GM13977 (cell line): Measurements from ENCODE around the gene ACOT7.

Experiments
- DNase-seq: peaks from one replicate; pipeline ENCODE4 v3.0.0; 2012; ENCODE audit warnings: low spot score
- in situ Hi-C: fragments of 300-500 bp; cut with MboI; formaldehyde crosslinking; loops from one replicate; pipeline ENCODE4 v1.12.0; 2022; ENCODE audit warnings: low sequenced_read_pairs, low pct_unique_long_range_greater_than_20kb, mixed read lengths, inconsistent platforms; ENCODE audit not compliant: unreplicated experiment
- TF ChIP-seq, protein P1 (sequence below): IDR thresholded peaks from 2 replicates; pipeline ENCODE4 v1.5.1; 2012; ENCODE audit warnings: mild to moderate bottlenecking, control low read depth; ENCODE audit not compliant: insufficient read depth; ENCODE audit errors: extremely low read depth, missing control alignments

Gene ACOT7

DNA sequence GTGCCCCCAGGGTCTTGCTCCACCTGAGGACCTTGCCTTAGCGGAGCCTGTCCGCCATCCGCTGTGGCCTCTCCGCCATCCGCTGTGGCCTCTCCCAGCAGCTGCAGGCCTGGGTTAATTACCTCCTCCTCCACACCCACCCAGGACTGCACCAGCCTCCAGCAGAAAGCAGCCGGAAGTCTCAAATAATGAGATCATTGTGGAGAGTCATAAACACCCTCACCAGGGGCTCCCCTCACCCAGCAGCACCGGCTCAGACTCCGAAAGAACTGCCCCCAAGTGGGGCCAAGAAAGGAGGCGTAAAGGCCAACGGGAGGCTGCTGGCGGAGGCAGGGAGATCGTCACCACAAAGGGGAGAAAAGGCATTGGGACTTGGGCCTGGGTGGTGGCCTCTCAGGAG is 122.0 kb downstream of the ACOT7 start:
- TF ChIP-seq, protein P1, sequence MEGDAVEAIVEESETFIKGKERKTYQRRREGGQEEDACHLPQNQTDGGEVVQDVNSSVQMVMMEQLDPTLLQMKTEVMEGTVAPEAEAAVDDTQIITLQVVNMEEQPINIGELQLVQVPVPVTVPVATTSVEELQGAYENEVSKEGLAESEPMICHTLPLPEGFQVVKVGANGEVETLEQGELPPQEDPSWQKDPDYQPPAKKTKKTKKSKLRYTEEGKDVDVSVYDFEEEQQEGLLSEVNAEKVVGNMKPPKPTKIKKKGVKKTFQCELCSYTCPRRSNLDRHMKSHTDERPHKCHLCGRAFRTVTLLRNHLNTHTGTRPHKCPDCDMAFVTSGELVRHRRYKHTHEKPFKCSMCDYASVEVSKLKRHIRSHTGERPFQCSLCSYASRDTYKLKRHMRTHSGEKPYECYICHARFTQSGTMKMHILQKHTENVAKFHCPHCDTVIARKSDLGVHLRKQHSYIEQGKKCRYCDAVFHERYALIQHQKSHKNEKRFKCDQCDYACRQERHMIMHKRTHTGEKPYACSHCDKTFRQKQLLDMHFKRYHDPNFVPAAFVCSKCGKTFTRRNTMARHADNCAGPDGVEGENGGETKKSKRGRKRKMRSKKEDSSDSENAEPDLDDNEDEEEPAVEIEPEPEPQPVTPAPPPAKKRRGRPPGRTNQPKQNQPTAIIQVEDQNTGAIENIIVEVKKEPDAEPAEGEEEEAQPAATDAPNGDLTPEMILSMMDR: no peak
- in situ Hi-C loops: no loop called here
- no peak for DNase-seq

DNA sequence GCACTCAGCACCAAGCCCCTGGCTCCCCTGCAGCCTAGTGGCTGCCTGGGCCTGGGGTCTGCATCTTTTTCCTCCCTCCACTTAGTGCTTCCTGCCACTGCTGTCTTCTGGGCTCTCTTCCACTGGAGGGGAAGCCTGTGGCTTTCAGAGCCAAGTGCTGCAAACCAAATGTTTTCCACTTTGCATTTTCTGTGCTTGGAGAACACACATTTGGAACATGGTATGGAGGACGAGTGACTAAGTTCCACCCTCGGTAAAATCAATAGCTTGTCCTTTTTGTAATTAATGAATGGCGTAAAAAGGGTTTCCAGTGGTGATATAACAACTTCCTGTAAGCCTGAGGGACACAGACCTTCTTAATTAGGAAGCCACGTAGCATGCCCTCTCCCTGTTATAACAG is 122.6 kb downstream of the ACOT7 start:
- in situ Hi-C loops: no loop called here
- TF ChIP-seq, protein P1: no peak
- no peak for DNase-seq

DNA sequence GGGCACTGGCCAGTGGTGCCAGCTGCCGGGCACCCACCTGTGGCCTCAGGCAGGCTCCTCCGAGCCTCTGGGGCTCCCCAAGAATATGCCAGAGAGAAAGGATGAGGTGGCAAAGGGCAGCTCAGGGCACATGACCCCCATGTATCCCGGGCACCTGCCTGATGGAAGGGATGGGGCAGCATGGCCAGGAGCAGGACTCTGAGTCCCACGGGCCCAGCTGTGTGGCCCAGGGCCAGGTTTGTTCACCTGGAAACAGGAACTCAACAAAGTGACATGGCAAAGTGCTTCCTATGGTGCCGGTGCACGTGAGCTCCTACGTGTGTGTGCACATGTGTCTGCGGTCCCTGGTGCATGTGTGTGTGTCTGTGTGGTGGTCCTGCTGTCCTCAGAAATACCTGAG is 123.2 kb downstream of the ACOT7 start:
- DNase-seq: no peak
- TF ChIP-seq, protein P1: no peak
- in situ Hi-C loops: no loop called here

DNA sequence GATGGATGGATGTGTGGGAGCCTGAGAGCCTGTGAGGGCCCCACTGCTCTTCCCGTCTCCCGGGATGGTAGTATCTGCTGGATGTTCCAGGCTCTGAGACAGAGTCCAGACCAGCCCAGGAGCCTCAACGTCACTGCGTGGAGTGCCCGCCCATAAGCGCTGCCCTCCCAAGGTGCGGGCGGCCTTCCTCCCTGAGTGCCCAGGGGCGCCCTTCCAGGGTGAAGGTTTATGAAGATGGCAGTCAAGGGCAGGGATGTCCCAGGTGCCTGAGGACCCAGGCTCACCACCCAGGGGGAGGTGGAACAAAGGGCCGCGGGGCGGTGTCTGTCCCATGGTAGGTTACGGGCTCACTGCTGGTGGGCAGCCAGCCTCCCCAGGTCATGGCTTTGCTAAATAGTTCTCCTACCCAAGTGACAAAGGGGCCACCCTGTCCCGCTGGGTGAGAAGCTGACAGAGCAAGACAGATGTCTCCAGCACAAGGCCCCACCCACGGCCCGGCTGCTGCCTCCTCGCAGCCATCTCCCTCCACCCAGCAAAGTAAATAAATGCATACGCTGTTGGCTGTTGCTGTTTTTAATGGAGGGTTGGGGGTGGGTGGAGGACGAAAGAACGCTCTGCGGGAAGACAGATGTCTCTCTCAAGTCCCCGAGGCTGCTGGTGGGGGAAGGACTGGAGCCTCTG is 123.7 kb downstream of the ACOT7 start:
- TF ChIP-seq, protein P1: no peak
- no peak for DNase-seq
- in situ Hi-C loops: no loop called here

DNA sequence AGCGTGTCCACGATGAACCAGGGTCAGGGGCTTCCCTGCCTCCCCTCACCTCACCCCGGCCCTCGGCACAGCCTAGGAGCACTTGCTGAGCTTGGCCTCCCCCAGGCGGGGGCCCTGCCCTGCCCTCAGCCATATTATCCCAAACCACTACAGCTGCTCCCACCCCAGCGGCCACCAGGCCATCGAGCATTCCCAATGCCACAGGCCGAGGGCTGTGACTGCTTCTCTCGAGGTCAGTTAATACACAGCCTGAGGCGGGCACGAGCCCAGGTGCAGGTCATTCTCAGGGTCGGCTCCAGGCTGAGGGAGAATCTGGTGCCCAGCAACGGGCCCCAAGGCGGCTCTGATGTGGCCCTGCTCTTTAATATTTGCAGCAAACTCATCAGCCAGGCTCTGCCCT is 124.3 kb downstream of the ACOT7 start:
- TF ChIP-seq, protein P1: no peak
- DNase-seq: no peak
- in situ Hi-C loops: no loop called here

DNA sequence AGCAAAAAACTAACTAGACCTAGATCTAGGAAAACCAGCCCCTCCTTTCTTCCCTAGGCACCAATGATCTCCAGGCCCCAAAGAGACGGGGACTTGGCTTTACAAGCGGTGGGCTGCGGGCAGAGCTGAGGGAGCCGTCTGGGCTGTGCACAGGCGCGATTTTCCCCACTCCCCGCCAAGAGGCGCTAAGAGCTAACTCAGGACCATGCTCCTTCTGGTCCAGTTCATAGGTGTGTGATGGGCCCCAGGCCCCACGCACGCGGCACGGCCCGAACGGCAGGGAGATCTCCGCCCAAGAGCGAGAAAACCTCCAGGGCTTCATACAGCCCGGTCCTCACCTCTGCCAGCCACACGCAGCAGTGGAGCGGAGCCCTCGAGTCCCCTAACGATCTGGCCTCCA is 125.2 kb downstream of the ACOT7 start:
- in situ Hi-C loops: no loop called here
- no peak for DNase-seq
- TF ChIP-seq, protein P1: no peak
